A549 (cell line): Measurements from ENCODE around the gene ABCA1.

Source experiments
- NFE2L2 ChIP-seq: fragments of 150-350 bp; conservative IDR thresholded peaks from 2 replicates; pipeline ENCODE4 v1.6.1; 2014; ENCODE audit warnings: low read length
- RCOR1 ChIP-seq: fragments of 150-350 bp; IDR thresholded peaks from 2 replicates; pipeline ENCODE4 v1.6.1; 2014; ENCODE audit warnings: antibody characterized with exemption, low read length, low read depth
- TF ChIP-seq, protein P1 (sequence below): fragments of >200 bp; sonication (Bioruptor Twin); formaldehyde crosslinking; IDR thresholded peaks from 3 replicates; pipeline ENCODE4 v1.5.1; 2016
- TF ChIP-seq, protein P2 (sequence below): fragments of 150-350 bp; IDR thresholded peaks from 2 replicates; pipeline ENCODE4 v1.6.1; 2014; ENCODE audit warnings: low read depth, mild to moderate bottlenecking, low read length

DNA sequence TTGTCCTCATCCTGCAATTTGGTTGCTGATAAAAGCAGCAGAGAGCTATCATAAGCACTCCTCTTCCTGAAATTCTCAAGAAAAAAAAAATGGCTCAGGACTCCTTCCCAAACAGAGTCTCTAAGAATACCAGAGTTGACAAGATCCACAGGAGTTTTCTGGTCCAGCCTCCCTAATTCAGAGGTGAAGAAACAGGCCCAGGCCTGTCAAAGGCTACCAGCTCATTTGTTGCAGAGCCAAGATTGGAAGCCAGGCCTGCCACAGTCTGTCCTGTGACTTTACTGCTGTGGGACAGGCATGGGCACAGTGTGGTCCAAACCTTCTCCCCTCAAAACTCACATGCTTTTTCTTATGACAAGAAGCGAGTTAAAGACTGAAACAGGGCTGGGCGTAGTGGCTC is 122.5 kb downstream of the ABCA1 start:
- TF ChIP-seq NFE2L2 (no peak), RCOR1 (no peak)
- TF ChIP-seq, protein P1, sequence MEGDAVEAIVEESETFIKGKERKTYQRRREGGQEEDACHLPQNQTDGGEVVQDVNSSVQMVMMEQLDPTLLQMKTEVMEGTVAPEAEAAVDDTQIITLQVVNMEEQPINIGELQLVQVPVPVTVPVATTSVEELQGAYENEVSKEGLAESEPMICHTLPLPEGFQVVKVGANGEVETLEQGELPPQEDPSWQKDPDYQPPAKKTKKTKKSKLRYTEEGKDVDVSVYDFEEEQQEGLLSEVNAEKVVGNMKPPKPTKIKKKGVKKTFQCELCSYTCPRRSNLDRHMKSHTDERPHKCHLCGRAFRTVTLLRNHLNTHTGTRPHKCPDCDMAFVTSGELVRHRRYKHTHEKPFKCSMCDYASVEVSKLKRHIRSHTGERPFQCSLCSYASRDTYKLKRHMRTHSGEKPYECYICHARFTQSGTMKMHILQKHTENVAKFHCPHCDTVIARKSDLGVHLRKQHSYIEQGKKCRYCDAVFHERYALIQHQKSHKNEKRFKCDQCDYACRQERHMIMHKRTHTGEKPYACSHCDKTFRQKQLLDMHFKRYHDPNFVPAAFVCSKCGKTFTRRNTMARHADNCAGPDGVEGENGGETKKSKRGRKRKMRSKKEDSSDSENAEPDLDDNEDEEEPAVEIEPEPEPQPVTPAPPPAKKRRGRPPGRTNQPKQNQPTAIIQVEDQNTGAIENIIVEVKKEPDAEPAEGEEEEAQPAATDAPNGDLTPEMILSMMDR = no peak
- TF ChIP-seq, protein P2, sequence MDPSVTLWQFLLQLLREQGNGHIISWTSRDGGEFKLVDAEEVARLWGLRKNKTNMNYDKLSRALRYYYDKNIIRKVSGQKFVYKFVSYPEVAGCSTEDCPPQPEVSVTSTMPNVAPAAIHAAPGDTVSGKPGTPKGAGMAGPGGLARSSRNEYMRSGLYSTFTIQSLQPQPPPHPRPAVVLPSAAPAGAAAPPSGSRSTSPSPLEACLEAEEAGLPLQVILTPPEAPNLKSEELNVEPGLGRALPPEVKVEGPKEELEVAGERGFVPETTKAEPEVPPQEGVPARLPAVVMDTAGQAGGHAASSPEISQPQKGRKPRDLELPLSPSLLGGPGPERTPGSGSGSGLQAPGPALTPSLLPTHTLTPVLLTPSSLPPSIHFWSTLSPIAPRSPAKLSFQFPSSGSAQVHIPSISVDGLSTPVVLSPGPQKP = no peak
